EH (cell line): ENCODE measurements around the gene FCRLB.
"Not testable (repeated sequence)": the region's sequence is repeated elsewhere in the genome, so short reads cannot be mapped to it uniquely, and the experiment has no call there.

Source experiments
- DNase-seq: peaks from one replicate; pipeline ENCODE4 v3.0.0-alpha.2; 2015; ENCODE audit warnings: low read depth

The FCRLB gene

DNA sequence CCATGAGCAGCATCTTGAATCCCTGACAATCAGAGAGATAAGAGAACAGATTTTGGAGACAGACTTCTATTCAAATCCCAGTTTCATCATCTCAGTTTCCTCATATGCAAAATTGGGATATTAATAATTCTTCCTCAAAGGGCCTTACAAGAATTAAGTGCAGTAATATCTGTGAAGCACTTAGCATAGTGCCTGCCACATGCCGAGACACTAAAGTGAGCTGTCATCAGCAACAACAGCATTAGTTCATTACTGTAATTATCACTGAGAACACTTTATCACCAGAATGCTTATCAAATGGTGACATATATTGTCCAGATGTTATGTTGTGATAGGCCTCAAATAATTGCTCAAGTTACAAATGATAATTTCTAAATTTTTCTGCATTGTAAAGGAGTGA, 922 bp upstream of the FCRLB start:
- no peak for DNase-seq

- DNase-seq = peak; percentile 99
These were observed 497 bp downstream of the FCRLB start for GRCh38 chr1:161721738-161722343.

- DNase-seq = peak; percentile 33
These were observed 1.1 kb downstream of the FCRLB start for GRCh38 chr1:161722406-161722805.

DNA sequence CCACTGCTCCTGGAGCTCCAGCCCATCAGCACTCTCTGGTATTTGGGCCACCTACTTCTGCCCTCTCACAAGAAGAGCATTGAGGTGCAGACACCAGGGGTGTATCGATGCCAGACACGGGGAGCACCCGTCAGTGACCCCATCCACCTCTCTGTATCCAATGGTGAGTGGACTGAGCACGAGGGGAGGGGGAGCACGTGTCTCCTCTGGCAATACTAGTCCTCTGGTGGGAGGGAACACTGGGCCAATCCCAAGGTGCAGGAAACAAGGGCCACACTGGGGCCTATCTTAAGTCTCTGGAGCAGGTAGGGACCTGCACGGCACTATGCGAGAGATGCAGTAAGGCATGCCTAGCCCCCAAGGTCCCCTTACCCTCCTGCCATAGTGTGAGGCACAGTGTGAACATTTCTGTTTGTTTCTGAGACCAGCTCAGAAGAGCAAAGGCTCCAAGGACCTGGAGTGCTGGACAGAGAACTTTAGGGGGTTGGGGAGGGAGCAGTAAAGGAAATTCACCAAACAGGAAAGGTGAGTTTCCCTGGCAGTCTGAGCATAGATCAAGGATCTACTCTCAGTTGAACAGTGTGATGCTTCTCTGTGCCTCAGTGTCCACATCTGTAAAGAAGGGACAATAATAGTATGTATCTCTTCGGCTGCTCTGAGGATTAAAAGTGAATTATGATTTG, 2.3 kb downstream of the FCRLB start:
- DNase-seq = no peak

- not testable (repeated sequence) for DNase-seq
These were observed 4.0 kb downstream of the FCRLB start for GRCh38 chr1:161725258-161725907.

DNA sequence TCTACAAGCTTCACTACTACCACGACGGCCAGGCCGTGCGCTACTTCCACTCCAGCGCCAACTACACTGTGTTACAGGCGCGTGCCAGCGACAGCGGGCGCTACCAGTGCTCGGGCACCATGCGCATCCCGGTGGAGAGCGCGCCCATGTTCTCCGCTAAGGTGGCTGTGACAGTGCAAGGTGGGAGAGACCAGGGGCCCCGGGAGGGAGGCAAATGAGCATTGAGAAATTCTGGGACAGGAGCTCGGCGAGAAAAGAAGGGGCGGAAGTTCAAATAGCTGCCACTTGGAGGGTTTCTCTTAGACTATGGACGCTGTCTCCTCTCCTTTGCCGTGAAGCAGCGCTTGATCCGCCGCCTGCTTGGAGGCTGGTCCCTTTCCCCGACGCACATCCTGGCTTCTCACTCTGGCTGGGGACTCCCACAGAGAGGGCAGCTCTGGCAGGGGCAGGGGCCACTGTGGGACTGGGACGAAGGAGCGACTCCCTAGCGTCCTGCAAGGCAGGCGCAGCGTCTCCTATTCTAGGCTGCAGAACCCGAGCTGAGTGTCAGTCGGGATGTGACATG, 4.6 kb downstream of the FCRLB start:
- DNase-seq = peak; percentile 72

- peak; percentile 89 for DNase-seq
These were observed 5.3 kb downstream of the FCRLB start for GRCh38 chr1:161726473-161727255.

DNA sequence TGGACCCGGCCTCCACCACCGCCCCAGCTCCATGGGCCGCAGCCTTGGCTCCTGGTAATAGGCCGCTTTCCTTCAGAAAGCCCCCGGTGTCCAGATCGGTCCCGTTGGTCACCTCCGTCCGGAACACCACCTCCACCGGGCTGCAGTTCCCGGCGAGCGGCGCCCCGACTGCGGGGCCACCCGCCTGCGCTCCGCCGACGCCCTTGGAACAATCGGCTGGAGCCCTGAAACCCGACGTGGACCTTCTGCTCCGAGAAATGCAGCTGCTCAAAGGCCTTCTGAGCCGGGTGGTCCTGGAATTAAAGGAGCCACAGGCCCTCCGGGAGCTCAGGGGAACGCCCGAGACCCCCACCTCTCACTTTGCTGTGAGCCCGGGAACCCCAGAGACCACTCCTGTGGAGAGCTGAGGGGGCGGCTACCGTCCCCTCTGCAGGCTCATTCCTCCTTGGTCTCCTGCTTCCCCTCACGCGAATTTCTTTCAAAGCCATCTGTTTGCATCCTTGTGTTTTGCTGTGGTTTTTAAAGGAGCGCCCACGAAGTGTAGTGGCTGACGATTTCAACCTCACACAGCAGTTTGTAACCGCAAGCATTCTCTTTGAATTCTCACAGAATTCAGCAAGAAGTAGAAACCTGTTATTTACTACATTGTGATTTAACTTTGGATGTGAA, 6.0 kb downstream of the FCRLB start:
- peak; percentile 86 for DNase-seq

GRCh38 chr1:161728376-161729226, 7.3 kb downstream of the FCRLB start:
- DNase-seq = no peak

DNA sequence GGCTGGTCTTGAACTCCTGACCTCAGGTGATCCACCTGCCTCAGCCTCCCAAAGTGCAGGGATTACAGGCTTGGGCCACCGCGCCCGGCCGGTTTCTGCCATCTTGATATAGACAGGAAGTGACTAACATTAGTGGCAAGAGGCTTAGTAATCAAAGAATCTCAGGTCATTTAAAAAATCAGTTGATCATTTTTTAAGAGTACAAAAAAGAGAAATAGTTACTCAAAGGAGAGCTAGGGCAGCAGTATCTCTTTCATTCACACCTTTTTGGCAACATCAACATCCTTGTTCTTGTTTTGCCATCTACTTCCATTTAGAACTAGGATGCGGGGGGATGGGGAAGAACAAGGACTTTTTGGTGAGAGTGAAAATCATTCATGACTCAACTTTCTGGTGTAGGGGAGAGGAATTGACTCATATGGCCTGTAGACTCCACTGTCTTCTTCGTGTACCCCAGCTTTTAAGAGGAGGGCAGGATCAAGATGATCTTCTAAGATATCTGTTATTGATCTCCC, 8.8 kb downstream of the FCRLB start:
- DNase-seq = peak; percentile 78

DNA sequence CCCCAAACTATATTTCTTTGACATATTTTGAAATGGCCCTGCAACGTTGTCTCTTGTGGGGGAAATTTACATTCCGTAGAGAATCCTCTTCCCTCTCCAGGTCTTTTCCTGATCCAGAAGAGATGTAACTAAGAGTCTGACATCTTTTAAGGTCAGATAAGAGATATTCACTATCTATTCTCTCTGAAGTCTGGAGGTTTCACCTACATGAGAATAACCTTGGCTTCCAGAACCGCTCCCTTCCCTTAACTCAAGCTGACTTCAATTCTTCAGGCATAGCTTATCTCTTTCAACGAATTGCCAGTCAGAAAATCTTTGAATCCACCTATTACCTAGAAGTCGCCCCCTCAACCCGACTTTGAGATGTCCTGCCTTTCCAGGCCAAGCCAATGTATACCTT, 9.9 kb downstream of the FCRLB start:
- no peak for DNase-seq

DNA sequence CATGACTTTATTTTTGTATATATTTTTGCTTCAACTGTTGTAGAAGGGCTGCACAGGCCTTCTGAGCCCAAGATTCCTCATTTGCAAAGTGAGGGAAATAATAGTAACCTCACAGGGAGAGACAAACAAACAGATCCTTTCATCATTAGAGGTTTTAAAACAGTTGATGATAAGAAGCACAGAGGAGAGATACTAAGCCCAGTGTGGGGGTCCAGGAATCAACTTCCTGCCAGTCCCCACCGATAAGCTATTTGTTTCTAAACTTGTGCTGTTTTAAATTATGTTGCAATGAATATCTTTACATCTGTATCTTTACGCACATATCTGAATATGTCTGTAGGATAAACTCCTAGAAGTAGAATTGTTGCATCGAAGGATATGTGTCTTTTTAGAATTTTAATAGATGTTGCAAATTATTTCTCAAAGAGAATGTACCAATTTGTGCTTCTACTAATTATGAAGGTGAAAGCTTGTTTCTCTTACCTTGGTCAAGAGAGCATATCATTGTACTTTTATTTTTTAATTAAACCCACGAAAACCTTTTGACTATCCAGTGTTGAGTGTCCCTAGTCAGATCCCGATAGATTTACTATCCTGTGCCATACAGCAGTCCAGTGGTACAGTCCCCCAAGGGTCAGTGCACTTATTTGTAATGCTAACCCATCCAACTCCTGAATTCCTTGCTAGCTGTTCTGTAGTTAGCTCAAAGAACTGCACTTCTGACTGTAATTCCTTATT, 10.8 kb downstream of the FCRLB start:
- no peak for DNase-seq

DNA sequence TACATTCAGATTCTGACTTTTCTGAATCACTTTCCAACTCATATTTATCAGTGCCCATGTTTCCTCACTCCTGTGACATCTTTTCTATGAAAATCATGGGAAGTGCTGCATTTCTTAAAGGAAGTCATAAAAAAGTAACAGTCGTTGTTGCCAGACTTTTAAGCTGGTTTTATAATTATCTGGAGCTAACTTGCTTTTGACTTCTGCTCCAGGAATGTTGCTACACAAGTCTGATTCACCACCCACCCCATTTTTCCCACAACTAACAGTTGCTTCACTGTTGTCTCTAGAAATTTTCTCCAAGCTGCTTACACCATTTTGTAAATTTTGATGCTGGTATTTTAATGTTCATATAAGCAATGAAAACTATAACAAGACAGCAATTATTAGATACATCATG, 12.2 kb downstream of the FCRLB start:
- DNase-seq = peak; percentile 96

- DNase-seq = no peak
These were observed 14.5 kb downstream of the FCRLB start for GRCh38 chr1:161735837-161736236.

DNA sequence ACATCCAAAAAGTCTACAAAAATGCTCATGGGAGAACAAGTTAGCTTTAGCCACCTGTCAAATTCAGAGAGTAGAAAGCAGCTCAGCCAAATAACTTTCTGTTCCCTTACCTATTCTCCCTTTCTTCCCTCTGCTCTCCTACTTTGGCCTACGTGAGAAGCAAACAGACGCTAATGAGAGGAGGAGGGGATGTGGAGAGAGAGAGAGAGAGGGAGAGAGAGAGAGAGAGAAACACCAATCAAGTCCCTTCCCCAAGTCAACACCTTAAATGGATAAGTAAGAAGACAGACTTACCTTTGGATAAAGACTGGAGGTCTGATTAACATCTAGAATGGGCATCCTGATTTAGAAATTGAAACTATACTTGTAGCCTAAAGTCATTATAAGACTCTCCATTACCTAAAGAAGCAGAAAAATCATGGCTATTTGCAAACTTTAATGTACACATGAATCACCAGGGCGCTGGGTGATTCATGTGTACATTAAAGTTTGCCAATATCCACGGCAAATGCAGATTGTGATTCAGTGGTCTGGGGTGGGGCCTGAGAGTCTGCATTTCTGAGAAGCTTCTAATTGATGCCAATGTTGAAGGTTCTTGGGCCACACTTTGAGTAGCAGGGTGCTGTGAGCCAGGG, 15.1 kb downstream of the FCRLB start:
- peak; percentile 42 for DNase-seq

DNA sequence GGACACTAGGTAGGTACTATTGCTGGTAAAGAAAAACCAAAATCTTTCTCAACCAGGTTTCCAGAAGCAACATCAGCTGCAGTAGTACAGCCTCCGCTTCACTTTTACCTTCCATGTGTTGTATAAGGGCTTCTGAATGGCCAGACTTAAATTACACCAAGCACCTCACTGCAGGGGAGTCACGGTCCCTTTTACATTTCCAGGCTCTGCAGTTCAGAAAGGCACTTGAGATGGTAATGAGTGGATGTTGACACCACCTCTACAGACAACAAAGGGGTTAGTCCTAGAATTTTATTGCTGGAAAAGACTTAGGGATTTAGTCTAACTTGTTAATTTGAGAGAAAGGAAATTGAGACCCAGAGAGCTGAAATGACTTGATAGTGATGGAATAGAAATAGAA, 16.3 kb downstream of the FCRLB start:
- no peak for DNase-seq

GRCh38 chr1:161738627-161739287, 17.4 kb downstream of the FCRLB start:
- peak; percentile 87 for DNase-seq

DNA sequence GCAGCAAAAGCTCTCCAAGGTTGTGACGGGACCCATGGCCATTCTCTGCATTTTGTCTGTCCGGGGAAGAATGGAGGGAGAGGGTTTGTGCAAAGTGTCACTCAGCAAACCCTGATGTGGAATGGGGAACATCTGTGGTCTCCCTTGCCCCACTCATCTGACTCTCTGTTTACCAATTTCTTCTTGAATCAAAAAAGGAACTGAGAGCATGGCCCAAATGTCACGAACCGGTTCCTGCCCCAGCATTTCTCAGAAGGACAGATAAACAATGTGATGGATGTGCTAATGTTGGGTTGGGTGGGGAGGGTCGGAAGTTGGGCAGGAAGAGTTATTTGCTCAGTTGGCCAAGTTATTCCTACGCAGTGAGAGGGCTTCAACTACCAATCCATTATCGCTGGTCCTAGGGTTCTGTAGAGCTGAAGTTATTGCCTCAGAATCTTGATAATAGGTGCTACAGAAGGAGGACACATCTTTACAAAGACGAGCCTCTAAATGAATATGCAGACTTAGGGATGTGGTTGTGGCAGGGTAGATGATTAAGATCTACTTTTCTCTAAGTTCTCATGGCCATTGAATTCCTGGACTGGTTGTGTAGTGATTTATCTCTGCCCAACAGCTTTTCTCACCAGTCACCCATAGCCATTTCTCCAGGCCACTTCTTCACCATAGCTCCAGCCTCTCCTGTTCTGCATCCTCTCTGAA, 18.7 kb downstream of the FCRLB start:
- peak; percentile 36 for DNase-seq
